HG02642 (cell line): ENCODE results near the gene BTF3L4.
"Not testable (repeated sequence)": the region's sequence is repeated elsewhere in the genome, so short reads cannot be mapped to it uniquely, and the experiment has no call there.

ENCODE experiments used
- ATAC-seq: cut with Tn5 transposase; IDR thresholded peaks from one replicate; pipeline ENCODE4 v1.9.1; 2021; ENCODE audit warnings: mild to moderate bottlenecking; ENCODE audit not compliant: unreplicated experiment, poor library complexity

Gene BTF3L4

GRCh38 chr1:52056163-52056936, at the start of gene BTF3L4:
BTF3L4 (plus strand) TSS chr1:52056295; CDS start chr1:52059848, 3,553 bp downstream.
- ATAC-seq: peak; percentile 88

DNA sequence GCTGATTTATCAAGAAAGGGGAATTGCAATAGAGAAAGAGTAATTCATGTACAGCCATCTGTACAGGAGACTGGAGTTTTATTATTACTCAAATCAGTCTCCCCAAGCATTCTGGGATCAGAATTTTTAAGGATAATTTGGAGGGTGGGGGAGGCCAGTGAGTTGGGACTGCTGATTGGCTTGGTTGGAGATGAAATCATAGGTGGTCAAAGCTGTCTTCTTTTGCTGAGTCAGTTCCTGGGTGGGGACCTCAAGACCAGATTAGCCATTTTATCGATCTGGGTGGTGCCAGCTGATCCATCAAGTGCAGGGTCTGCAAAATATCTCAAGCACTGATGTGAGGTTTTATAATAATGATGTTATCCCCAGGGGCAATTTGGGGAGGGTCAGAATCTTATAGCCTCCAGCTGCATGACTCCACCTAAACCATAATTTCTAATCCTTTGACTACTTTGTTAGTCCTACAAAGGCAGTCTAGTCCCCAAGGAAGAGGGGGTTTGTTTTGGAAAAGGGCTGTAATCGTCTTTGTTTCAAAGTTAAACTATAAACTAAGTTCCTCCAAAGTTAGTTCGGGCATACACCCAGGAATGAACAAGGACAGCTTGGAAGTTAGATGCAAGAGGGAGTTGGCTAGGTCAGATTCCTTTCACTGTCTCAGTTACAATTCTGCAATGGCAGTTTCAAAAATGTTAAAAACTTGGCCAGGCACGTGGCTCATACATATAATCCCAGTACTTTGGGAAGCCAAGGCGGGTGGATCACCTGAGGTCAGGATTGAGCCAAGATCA, 48.7 kb upstream of the BTF3L4 start:
- no peak for ATAC-seq

DNA sequence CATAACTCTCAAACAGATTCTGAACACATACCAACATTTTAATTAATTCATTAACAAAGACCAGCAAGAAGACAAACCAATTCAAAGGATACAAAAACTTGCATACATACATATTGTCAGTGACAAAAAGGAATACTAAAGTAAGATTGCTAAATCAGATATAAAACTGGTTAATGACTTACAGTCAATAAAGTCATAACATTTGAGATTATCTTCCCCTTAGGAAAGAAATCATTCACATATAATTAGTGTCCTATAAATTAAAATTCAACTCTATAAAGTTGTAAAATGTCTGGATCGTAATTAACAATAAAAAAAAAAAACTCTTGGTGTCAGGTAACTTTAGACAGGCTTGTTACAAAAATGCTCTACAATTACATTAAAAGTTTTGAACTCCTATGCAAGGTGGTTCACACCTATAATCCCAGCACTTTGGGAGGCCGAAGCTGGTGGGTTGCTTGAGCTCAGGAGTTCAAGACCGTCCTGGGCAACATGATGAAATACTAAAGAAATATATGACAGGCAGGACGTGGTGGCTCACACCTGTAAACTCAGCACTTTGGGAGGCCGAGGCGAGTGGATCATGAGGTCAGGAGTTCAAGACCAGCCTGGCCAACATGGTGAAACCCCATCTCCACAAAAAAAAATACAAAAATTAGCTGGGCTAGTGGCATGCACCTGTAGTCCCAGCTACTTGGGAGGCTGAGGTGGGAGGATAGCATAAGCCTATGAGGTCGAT, 47.9 kb upstream of the BTF3L4 start:
- ATAC-seq: no peak

GRCh38 chr1:52022133-52022532, 34.0 kb upstream of the BTF3L4 start:
- no peak for ATAC-seq

DNA sequence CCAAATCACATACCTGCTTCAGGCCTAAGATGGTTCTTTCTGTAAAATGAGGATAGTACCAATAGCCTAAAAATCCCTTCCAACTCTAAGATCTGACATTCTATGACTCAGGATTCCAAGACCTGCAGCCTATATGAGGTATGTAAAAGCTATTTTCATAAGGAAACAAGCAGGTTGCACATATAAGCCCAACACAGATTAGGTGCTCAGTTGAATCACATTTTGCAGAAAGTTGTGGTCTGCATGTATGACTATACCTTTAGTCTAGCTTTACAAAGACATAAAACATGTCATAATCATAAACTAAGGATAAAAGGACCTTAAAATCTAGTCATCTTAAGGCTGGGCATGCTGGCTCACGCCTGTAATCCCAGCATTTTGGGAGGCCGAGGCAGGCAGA, 29.8 kb upstream of the BTF3L4 start:
- no peak for ATAC-seq

- no peak for ATAC-seq
Measured at GRCh38 chr1:52028328-52028727, 27.8 kb upstream of the BTF3L4 start.

DNA sequence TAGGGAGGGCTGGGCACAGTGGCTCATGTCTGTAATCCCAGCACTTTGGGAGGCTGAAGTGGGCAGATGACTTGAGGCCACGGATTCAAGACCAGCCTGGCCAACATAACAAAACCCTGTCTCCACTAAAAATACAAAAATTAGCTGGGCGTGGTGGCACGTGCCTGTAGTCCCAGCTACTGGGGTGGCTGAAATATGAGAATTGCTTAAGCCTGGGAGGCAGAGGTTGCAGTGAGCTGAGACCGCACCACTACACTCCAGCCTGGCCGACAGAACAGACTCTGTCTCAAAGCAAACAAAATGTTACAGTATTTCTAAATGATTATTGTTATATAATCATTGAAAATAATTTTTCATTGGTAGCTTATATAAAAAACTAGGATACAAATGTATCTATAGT, 27.3 kb upstream of the BTF3L4 start:
- ATAC-seq: not testable (repeated sequence)

DNA sequence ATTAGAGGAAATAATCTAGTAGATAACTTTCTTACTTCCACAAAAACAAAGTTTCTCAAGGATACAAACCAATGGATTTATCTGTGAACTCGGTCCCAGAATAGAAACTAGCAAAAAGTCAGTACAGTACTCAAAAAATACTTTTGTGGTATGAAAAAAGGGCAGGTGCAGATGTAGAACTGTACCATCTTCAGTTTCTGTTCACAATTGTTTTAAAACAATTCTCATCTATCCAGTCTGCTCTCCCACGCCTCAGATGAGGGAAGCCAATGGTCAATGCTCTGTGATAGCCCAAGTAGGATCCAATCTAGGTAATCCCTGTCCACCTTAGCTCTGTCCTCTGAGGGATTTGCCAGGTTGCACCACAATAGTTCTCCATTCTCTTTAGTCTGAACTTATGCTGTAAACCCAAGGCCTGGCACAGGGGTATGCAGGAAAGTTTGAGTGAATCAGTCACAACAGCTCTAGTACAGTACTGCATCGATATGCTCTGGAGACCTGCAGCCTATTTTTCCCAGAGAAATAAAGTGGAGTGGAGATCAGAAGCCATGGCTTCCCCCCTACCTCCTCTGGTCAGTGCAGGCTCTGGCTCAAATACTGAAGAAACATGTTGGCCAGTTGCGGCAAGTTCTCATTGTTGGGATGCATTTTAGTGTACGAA, 23.8 kb upstream of the BTF3L4 start:
- peak; percentile 21 for ATAC-seq

GRCh38 chr1:52032785-52033131, 23.3 kb upstream of the BTF3L4 start:
- peak; percentile 35 for ATAC-seq

DNA sequence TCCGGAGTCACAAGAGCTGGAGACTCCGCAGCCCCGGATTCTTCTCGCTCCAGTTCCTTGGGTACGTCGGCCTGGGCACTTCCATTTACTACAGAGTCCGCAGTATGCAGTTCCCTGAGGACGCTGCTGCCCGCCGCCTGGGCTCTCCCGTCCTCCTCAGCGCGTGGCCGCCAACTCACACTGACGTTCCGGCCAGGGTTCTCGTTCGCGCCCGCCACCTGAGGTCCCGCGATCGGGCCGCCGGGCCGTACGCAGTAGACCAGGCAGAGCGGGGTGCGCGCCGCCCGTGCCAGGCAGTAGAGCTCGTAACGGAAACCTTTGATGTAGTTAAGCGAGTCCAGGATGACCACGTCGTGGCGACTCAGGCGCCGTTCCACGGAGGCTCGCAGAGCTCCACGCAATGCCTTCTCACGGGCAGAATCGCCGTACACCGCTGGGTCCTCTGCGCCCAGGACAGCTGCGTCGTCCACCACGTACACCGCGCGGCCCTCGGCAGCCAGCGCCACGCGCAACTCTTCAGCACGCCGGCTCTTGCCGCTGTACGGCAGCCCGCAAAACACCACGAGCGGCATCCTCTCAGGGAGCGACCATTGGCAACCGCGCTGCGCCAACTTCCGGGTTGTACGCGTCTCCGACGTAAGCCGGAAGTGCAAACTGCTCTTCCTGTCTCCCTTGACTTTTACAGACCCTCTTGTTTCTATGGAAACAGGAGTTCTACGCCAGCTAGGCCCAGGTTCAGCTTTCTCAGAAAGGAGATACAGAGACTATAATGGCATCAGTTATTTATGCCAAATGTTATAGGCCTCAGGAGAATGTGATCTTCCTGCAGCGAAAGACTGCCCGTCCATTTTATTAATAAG, 22.7 kb upstream of the BTF3L4 start, which contains the start of gene KTI12:
Gene KTI12, minus strand, starts transcription at position 621 of the 860 bp plus-strand sequence. Its CDS starts 49 bp downstream, at position 572.
- ATAC-seq: peak; percentile 88

- no peak for ATAC-seq
Measured at GRCh38 chr1:52034050-52034384, 22.1 kb upstream of the BTF3L4 start.

- ATAC-seq: no peak
Measured at GRCh38 chr1:52037402-52037814, 18.7 kb upstream of the BTF3L4 start.

DNA sequence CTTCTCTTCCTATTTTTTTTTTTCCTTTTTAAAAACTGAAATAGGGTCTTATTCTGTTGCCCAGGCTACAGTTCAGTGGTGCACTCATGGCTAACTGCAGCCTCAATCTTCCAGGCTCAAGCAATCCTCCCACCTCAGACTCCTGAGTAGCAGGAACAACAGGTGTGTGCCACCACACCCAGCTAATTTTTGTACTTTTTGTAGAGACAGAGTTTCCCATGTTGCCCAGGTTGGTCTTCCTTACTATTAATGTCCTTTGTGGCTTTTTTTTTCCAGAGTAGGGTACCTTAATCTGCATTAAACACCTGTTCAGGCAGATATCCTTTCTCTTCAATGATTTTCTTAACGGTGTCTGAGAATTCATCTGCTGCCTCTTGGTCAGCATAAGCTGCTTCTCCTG, 18.2 kb upstream of the BTF3L4 start:
- ATAC-seq: no peak

- ATAC-seq: no peak
Measured at GRCh38 chr1:52041551-52042185, 14.4 kb upstream of the BTF3L4 start.

- no peak for ATAC-seq
Measured at GRCh38 chr1:52045236-52045635, 10.9 kb upstream of the BTF3L4 start.

- ATAC-seq: not testable (repeated sequence)
Measured at GRCh38 chr1:52045666-52046195, 10.4 kb upstream of the BTF3L4 start.

- ATAC-seq: not testable (repeated sequence)
Measured at GRCh38 chr1:52049337-52049736, 6.8 kb upstream of the BTF3L4 start.

- no peak for ATAC-seq
Measured at GRCh38 chr1:52053862-52054261, 2.2 kb upstream of the BTF3L4 start.
